H9 (cell line): Measurements from ENCODE around the gene ELFN2. TPM values are rescaled to one million over a fixed set of nuclear protein-coding genes. Genes with fewer than 3 reads are reported as not detected.
A peak's percentile ranks its signal among the peaks of the same experiment; 100 is the strongest.
"Not testable (repeated sequence)": the region's sequence is repeated elsewhere in the genome, so short reads cannot be mapped to it uniquely, and the experiment has no call there.

Experiments used
- DNase-seq: peaks from one replicate; pipeline ENCODE4 v3.0.0-alpha.2; 2017
- H2AFZ ChIP-seq: one replicate; pipeline ENCODE4 v1.6.1; 2013; ENCODE audit warnings: mild to moderate bottlenecking, low read length, control low read depth, moderate library complexity
- H2AK5ac ChIP-seq: 2 replicates; pipeline ENCODE4 v1.6.1; 2013; ENCODE audit warnings: low read length, control low read depth, mixed read lengths; ENCODE audit not compliant: insufficient read length
- H2BK120ac ChIP-seq: one replicate; pipeline ENCODE4 v1.6.1; 2013; ENCODE audit warnings: low read depth, mild to moderate bottlenecking, low read length, control low read depth, inconsistent platforms; ENCODE audit not compliant: poor library complexity, severe bottlenecking
- H2BK12ac ChIP-seq: 2 replicates; pipeline ENCODE4 v1.6.1; 2013; ENCODE audit warnings: low read length, control low read depth, mixed read lengths, low read depth; ENCODE audit not compliant: insufficient read length
- H2BK15ac ChIP-seq: 2 replicates; pipeline ENCODE4 v1.6.1; 2013; ENCODE audit warnings: low read depth, low read length, control low read depth
- H2BK20ac ChIP-seq: one replicate; pipeline ENCODE4 v1.6.1; 2013; ENCODE audit warnings: low read depth, mild to moderate bottlenecking, low read length, control low read depth, inconsistent platforms; ENCODE audit not compliant: poor library complexity, severe bottlenecking
- H2BK5ac ChIP-seq: 2 replicates; pipeline ENCODE4 v1.6.1; 2013; ENCODE audit warnings: low read length, control low read depth, mixed read lengths; ENCODE audit not compliant: insufficient read length
- H3K14ac ChIP-seq: 2 replicates; pipeline ENCODE4 v1.6.1; 2013; ENCODE audit warnings: low read length, control low read depth; ENCODE audit not compliant: insufficient read depth
- H3K18ac ChIP-seq: 2 replicates; pipeline ENCODE4 v1.6.1; 2013; ENCODE audit warnings: low read depth, mild to moderate bottlenecking, mixed read lengths, low read length, control low read depth; ENCODE audit not compliant: insufficient read length
- H3K23ac ChIP-seq: 2 replicates; pipeline ENCODE4 v1.6.1; 2013; ENCODE audit warnings: low read length, control low read depth, mixed read lengths, low read depth; ENCODE audit not compliant: insufficient read length
- H3K23me2 ChIP-seq: 2 replicates; pipeline ENCODE4 v1.6.1; 2013; ENCODE audit warnings: low read depth, mild to moderate bottlenecking, mixed read lengths, low read length, control low read depth; ENCODE audit not compliant: insufficient read length, poor library complexity, severe bottlenecking
- H3K27ac ChIP-seq: 2 replicates; pipeline ENCODE4 v1.5.1; 2013; ENCODE audit warnings: low read length, control low read depth, mixed read lengths, low read depth; ENCODE audit not compliant: insufficient read length
- H3K27me3 ChIP-seq: 2 replicates; pipeline ENCODE4 v1.6.1; 2013; ENCODE audit warnings: low read length, control low read depth, inconsistent platforms; ENCODE audit not compliant: insufficient read depth
- H3K4ac ChIP-seq: 2 replicates; pipeline ENCODE4 v1.6.1; 2013; ENCODE audit warnings: low read depth, mild to moderate bottlenecking, control low read depth, inconsistent platforms, low read length, moderate library complexity
- H3K4me1 ChIP-seq: 2 replicates; pipeline ENCODE4 v1.6.1; 2013; ENCODE audit warnings: low read length, control low read depth, inconsistent platforms; ENCODE audit not compliant: insufficient read depth
- H3K4me2 ChIP-seq: 2 replicates; pipeline ENCODE4 v1.6.1; 2013; ENCODE audit warnings: low read length, control low read depth, mixed read lengths; ENCODE audit not compliant: insufficient read length, insufficient read depth
- H3K56ac ChIP-seq: 2 replicates; pipeline ENCODE4 v1.6.1; 2013; ENCODE audit warnings: low read depth, mild to moderate bottlenecking, mixed read lengths, low read length, control low read depth; ENCODE audit not compliant: insufficient read length
- H3K79me1 ChIP-seq: 2 replicates; pipeline ENCODE4 v1.6.1; 2013; ENCODE audit warnings: low read depth, mild to moderate bottlenecking, moderate library complexity, low read length, control low read depth, inconsistent platforms; ENCODE audit not compliant: insufficient read depth, poor library complexity, severe bottlenecking
- H3K79me2 ChIP-seq: 2 replicates; pipeline ENCODE4 v1.6.1; 2013; ENCODE audit warnings: low read length, control low read depth, inconsistent platforms; ENCODE audit not compliant: insufficient read depth
- H3K9ac ChIP-seq: 2 replicates; pipeline ENCODE4 v1.6.1; 2013; ENCODE audit warnings: low read length, control low read depth, mixed read lengths; ENCODE audit not compliant: insufficient read length; ENCODE audit errors: extremely low read depth
- H3K9me3 ChIP-seq: one replicate; pipeline ENCODE4 v1.6.1; 2013; ENCODE audit warnings: low read depth, low read length, inconsistent platforms; ENCODE audit not compliant: control insufficient read depth
- H3T11ph ChIP-seq: one replicate; pipeline ENCODE4 v1.6.1; 2013; ENCODE audit warnings: mild to moderate bottlenecking, low read length, control low read depth, inconsistent platforms
- H4K20me1 ChIP-seq: one replicate; pipeline ENCODE4 v1.6.1; 2013; ENCODE audit not compliant: control insufficient read depth, insufficient read length, insufficient read depth
- H4K5ac ChIP-seq: 2 replicates; pipeline ENCODE4 v1.6.1; 2013; ENCODE audit warnings: low read depth, mild to moderate bottlenecking, mixed read lengths, low read length, control low read depth; ENCODE audit not compliant: insufficient read length
- H4K8ac ChIP-seq: replicated peaks from 2 replicates; pipeline ENCODE4 v1.6.1; 2013; ENCODE audit warnings: low read length, control low read depth, mixed read lengths, low read depth; ENCODE audit not compliant: insufficient read length
- H4K91ac ChIP-seq: 2 replicates; pipeline ENCODE4 v1.6.1; 2013; ENCODE audit warnings: low read depth, mild to moderate bottlenecking, moderate library complexity, mixed read lengths, low read length, control low read depth; ENCODE audit not compliant: insufficient read length
- H3K27ac Mint-ChIP-seq, 3 experiments: 2 replicates in 2 of 3; 3 replicates in 1 of 3; pipeline ENCODE4 v1.8.0; 2020 to 2021; ENCODE audit warnings: mixed read lengths in 3 of 3, mild to moderate bottlenecking in 1 of 3, moderate library complexity in 1 of 3
- H3K27me3 Mint-ChIP-seq: 2 replicates; pipeline ENCODE4 v1.8.0; 2021; ENCODE audit warnings: low read depth, mild to moderate bottlenecking, moderate library complexity, mixed read lengths
- H3K36me3 Mint-ChIP-seq, 3 experiments: 2 replicates in 2 of 3; 3 replicates in 1 of 3; pipeline ENCODE4 v1.8.0; 2020 to 2021; ENCODE audit warnings: low read depth in 3 of 3, mixed read lengths in 3 of 3; ENCODE audit not compliant: insufficient read depth in 1 of 3
- H3K4me1 Mint-ChIP-seq, 2 experiments: 2 replicates each; pipeline ENCODE4 v1.8.0; 2020; ENCODE audit warnings: mixed read lengths in 2 of 2
- H3K4me3 Mint-ChIP-seq, 2 experiments: 2 replicates in 1 of 2; 3 replicates in 1 of 2; pipeline ENCODE4 v1.8.0; 2020 to 2021; ENCODE audit warnings: mild to moderate bottlenecking in 2 of 2, mixed read lengths in 2 of 2, moderate library complexity in 1 of 2
- H3K9me3 Mint-ChIP-seq, 2 experiments: 2 replicates in 1 of 2; 3 replicates in 1 of 2; pipeline ENCODE4 v1.8.0; 2020; ENCODE audit warnings: mild to moderate bottlenecking in 2 of 2, mixed read lengths in 2 of 2, moderate library complexity in 1 of 2
- WGBS: extraction: QIAGEN DNeasy Blood & Tissue Kit; methylation state at CpG from one replicate; pipeline ENCODE4 v1.1.7; 2013; ENCODE audit warnings: missing lambda C conversion rate, low lambda C conversion rate, mixed read lengths; ENCODE audit not compliant: insufficient read length; ENCODE audit errors: extremely low coverage; 5-methylcytosine and 5-hydroxymethylcytosine counted together
- total RNA-seq: library from RNA; stranded (reverse); gene quantifications from 2 replicates; pipeline ENCODE4 v1.2.1, GENCODE V29; 2021
- TF ChIP-seq, protein P1 (sequence below): fragments of 200-600 bp; sonication (generic); conservative IDR thresholded peaks from 3 replicates; pipeline ENCODE4 v1.8.0; 2021; ENCODE audit warnings: antibody characterized with exemption, mild to moderate bottlenecking

The ELFN2 gene
- total RNA-seq, 1 experiment from 2014 or later: 0.70 TPM

GRCh38 chr22:37400719-37401118 is 26.6 kb downstream of the ELFN2 start:
- no peak overlapping the region for H3K4ac ChIP-seq
- no peaks in the 10 kb centered on the region for H3K4me1 ChIP-seq
- H3K9me3 ChIP-seq: no peaks in the 10 kb centered on the region
- no peaks in the 10 kb centered on the region for H3K27me3 ChIP-seq
- H4K20me1 ChIP-seq: peaks cover 3% of the 10 kb centered on the region
- no peak overlapping the region for H2BK20ac ChIP-seq
- no peak overlapping the region for H3K18ac ChIP-seq
- no peak overlapping the region for H4K8ac ChIP-seq
- Mint-ChIP-seq H3K4me3 (no peak overlapping the region), H3K4me1 (peaks cover 13 to 49% of the 10 kb centered on the region in 2 experiments), H3K9me3 (no peaks in the 10 kb centered on the region), H3K36me3 (no peaks in the 10 kb centered on the region), H3K27me3 (peaks cover 11% of the 10 kb centered on the region), H3K27ac (peak overlapping the region in 1 of 3 experiments; percentile 72; a peak in 1 of 7 replicates)
- no peak overlapping the region for H3K9ac ChIP-seq
- H3K79me2 ChIP-seq: no peaks in the 10 kb centered on the region
- no peak overlapping the region for H2BK120ac ChIP-seq
- H2BK5ac ChIP-seq: no peak overlapping the region
- no peak overlapping the region for H3K27ac ChIP-seq
- H4K5ac ChIP-seq: no peak overlapping the region
- WGBS: no CpG with 5 or more reads among the region's 11 CpGs
- H3K4me2 ChIP-seq: no peak overlapping the region
- no peak overlapping the region for H2AK5ac ChIP-seq
- DNase-seq: no peak
- no peak overlapping the region for H4K91ac ChIP-seq
- TF ChIP-seq, protein P1, sequence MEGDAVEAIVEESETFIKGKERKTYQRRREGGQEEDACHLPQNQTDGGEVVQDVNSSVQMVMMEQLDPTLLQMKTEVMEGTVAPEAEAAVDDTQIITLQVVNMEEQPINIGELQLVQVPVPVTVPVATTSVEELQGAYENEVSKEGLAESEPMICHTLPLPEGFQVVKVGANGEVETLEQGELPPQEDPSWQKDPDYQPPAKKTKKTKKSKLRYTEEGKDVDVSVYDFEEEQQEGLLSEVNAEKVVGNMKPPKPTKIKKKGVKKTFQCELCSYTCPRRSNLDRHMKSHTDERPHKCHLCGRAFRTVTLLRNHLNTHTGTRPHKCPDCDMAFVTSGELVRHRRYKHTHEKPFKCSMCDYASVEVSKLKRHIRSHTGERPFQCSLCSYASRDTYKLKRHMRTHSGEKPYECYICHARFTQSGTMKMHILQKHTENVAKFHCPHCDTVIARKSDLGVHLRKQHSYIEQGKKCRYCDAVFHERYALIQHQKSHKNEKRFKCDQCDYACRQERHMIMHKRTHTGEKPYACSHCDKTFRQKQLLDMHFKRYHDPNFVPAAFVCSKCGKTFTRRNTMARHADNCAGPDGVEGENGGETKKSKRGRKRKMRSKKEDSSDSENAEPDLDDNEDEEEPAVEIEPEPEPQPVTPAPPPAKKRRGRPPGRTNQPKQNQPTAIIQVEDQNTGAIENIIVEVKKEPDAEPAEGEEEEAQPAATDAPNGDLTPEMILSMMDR: no peak
- no peak overlapping the region for H2BK12ac ChIP-seq
- H3T11ph ChIP-seq: no peak overlapping the region
- H3K23ac ChIP-seq: no peak overlapping the region
- H3K79me1 ChIP-seq: no peaks in the 10 kb centered on the region
- H2BK15ac ChIP-seq: no peak overlapping the region
- no peaks in the 10 kb centered on the region for H3K23me2 ChIP-seq
- no peak overlapping the region for H3K56ac ChIP-seq
- H2AFZ ChIP-seq: no peak overlapping the region
- no peak overlapping the region for H3K14ac ChIP-seq

DNA sequence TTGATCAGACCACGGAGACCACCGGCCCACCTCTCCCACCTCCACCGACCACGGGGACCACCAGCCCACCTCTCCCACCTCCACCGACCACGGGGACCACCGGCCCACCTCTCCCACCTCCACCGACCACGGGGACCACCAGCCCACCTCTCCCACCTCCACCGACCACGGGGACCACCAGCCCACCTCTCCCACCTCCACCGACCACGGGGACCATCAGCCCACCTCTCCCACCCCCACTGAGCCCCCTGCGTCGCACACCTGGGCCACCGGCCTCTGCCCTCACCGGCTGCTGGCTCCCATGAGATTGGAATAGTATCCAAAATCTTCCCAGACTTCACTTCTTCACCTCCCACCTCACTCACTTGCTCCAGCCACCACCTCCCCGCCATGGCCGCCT is 27.8 kb downstream of the ELFN2 start:
- H3K4ac ChIP-seq, H3K23me2 ChIP-seq, H2BK20ac ChIP-seq, H3K27ac ChIP-seq, H3K4me3 Mint-ChIP-seq, H3K79me2 ChIP-seq, H2AK5ac ChIP-seq, H4K8ac ChIP-seq, H3K27me3 ChIP-seq, H3K23ac ChIP-seq, H3K9ac ChIP-seq, H3T11ph ChIP-seq, H2BK120ac ChIP-seq, H4K20me1 ChIP-seq, H3K9me3 Mint-ChIP-seq, H3K18ac ChIP-seq, H2BK15ac ChIP-seq, H3K4me1 ChIP-seq, H3K79me1 ChIP-seq, H3K14ac ChIP-seq, H3K56ac ChIP-seq, H3K4me2 ChIP-seq, DNase-seq, H3K36me3 Mint-ChIP-seq, H3K27ac Mint-ChIP-seq, H2BK12ac ChIP-seq, H3K9me3 ChIP-seq, H2BK5ac ChIP-seq, H4K91ac ChIP-seq, H4K5ac ChIP-seq, H2AFZ ChIP-seq: not testable (repeated sequence)
- Mint-ChIP-seq H3K27me3 (peaks cover 11% of the 10 kb centered on the region), H3K4me1 (peaks cover 13 to 52% of the 10 kb centered on the region in 2 experiments)
- WGBS: no CpG with 5 or more reads among the region's 19 CpGs
